Neuronal stem cell (in vitro differentiated cells): Measurements from ENCODE around the gene CALCB. TPM values are rescaled to one million over a fixed set of nuclear protein-coding genes. Genes with fewer than 3 reads are reported as not detected.

Source experiments
- DNase-seq: peaks from one replicate; pipeline ENCODE4 v3.0.0-alpha.2; 2013; ENCODE audit warnings: low spot score
- H2AFZ ChIP-seq: one replicate; pipeline ENCODE4 v1.6.1; 2013; ENCODE audit warnings: mild to moderate bottlenecking, low read length, inconsistent platforms
- H2AK5ac ChIP-seq: 2 replicates; pipeline ENCODE4 v1.6.1; 2013; ENCODE audit warnings: low read depth, mild to moderate bottlenecking, inconsistent platforms, low read length, moderate library complexity, mixed read lengths
- H2BK120ac ChIP-seq: 2 replicates; pipeline ENCODE4 v1.6.1; 2013; ENCODE audit warnings: low read depth, mild to moderate bottlenecking, inconsistent platforms, low read length, moderate library complexity, mixed read lengths
- H2BK12ac ChIP-seq: one replicate; pipeline ENCODE4 v1.6.1; 2013; ENCODE audit warnings: low read length, inconsistent platforms
- H2BK15ac ChIP-seq: 2 replicates; pipeline ENCODE4 v1.6.1; 2013; ENCODE audit warnings: mild to moderate bottlenecking, low read length, inconsistent platforms, mixed read lengths
- H2BK5ac ChIP-seq: one replicate; pipeline ENCODE4 v1.6.1; 2013; ENCODE audit warnings: inconsistent platforms, mild to moderate bottlenecking, low read length, moderate library complexity
- H3K14ac ChIP-seq: one replicate; pipeline ENCODE4 v1.6.1; 2013; ENCODE audit warnings: low read length, inconsistent platforms
- H3K18ac ChIP-seq: 2 replicates; pipeline ENCODE4 v1.6.1; 2013; ENCODE audit warnings: low read length, inconsistent platforms
- H3K23ac ChIP-seq: 2 replicates; pipeline ENCODE4 v1.6.1; 2013; ENCODE audit warnings: low read depth, mild to moderate bottlenecking, mixed read lengths, low read length, inconsistent platforms; ENCODE audit not compliant: poor library complexity
- H3K27ac ChIP-seq: replicated peaks from 3 replicates; pipeline ENCODE4 v1.5.1; 2013; ENCODE audit warnings: low read length, inconsistent platforms
- H3K27me3 ChIP-seq, 3 experiments: 2 replicates each; pipeline ENCODE4 v1.6.1; 2013; ENCODE audit warnings: low read length in 3 of 3, mild to moderate bottlenecking in 2 of 3, inconsistent platforms in 1 of 3, low read depth in 1 of 3, mixed read lengths in 1 of 3, moderate library complexity in 1 of 3; ENCODE audit not compliant: control insufficient read depth in 3 of 3, insufficient read depth in 3 of 3
- H3K36me3 ChIP-seq, 2 donors: replicated peaks in 1 of 2; 2 replicates each; pipeline ENCODE4 v1.6.1; 2013; ENCODE audit warnings: low read length in 2 of 2; ENCODE audit not compliant: control insufficient read depth in 2 of 2, insufficient read depth in 2 of 2
- H3K4ac ChIP-seq: 2 replicates; pipeline ENCODE4 v1.6.1; 2013; ENCODE audit warnings: inconsistent platforms, mild to moderate bottlenecking, low read length, moderate library complexity
- H3K4me1 ChIP-seq, 2 donors: 1 replicate in 1 of 2; 2 replicates in 1 of 2; pipeline ENCODE4 v1.6.1; 2013; ENCODE audit warnings: low read length in 2 of 2, low read depth in 1 of 2; ENCODE audit not compliant: control insufficient read depth in 2 of 2, insufficient read depth in 1 of 2
- H3K4me2 ChIP-seq: one replicate; pipeline ENCODE4 v1.6.1; 2013; ENCODE audit warnings: mild to moderate bottlenecking, low read length, inconsistent platforms; ENCODE audit not compliant: insufficient read depth, poor library complexity, severe bottlenecking
- H3K4me3 ChIP-seq, 2 donors: 2 replicates each; pipeline ENCODE4 v1.5.1; 2013; ENCODE audit warnings: low read length in 2 of 2, mild to moderate bottlenecking in 2 of 2, inconsistent platforms in 1 of 2, moderate library complexity in 1 of 2
- H3K79me1 ChIP-seq: one replicate; pipeline ENCODE4 v1.6.1; 2013; ENCODE audit warnings: low read depth, mild to moderate bottlenecking, inconsistent platforms, low read length, moderate library complexity
- H3K9ac ChIP-seq: one replicate; pipeline ENCODE4 v1.6.1; 2013; ENCODE audit warnings: mild to moderate bottlenecking, low read depth, low read length, inconsistent platforms; ENCODE audit not compliant: poor library complexity
- H3K9me3 ChIP-seq, 2 donors: replicated peaks in 1 of 2; 2 replicates each; pipeline versions ENCODE3 to v1.6.1; 2013; ENCODE audit warnings: low read length in 2 of 2, mild to moderate bottlenecking in 2 of 2, inconsistent platforms in 1 of 2, low read depth in 1 of 2, mixed read lengths in 1 of 2, moderate library complexity in 1 of 2; ENCODE audit not compliant: control insufficient read depth in 2 of 2, insufficient read depth in 1 of 2
- H4K8ac ChIP-seq: one replicate; pipeline ENCODE4 v1.6.1; 2013; ENCODE audit warnings: low read depth, mild to moderate bottlenecking, inconsistent platforms, low read length, moderate library complexity
- H4K91ac ChIP-seq: one replicate; pipeline ENCODE4 v1.6.1; 2013; ENCODE audit warnings: low read length, low read depth, mild to moderate bottlenecking, inconsistent platforms; ENCODE audit not compliant: poor library complexity
- whole genome bisulfite sequencing, 2 donors: extraction: QIAGEN DNeasy Blood & Tissue Kit; methylation state at CpG; one replicate each; pipeline ENCODE4 v1.1.7; 2013; ENCODE audit warnings: missing lambda C conversion rate in 2 of 2, mixed read lengths in 1 of 2; ENCODE audit not compliant: insufficient read length in 2 of 2, insufficient replicate concordance in 1 of 2; ENCODE audit errors: extremely low coverage in 2 of 2; 5-methylcytosine and 5-hydroxymethylcytosine counted together
- polyA plus RNA-seq, 2 experiments: library from polyadenylated mRNA; stranded (reverse); fragments of 200-250 nt; gene quantifications; one replicate each; pipeline ENCODE4 v1.2.3, GENCODE V29; 2013

The CALCB gene
- 1.4 TPM for polyA plus RNA-seq (2013, experiment 1 of 2)
- polyA plus RNA-seq (2013, experiment 2 of 2), result 1.3 TPM

DNA sequence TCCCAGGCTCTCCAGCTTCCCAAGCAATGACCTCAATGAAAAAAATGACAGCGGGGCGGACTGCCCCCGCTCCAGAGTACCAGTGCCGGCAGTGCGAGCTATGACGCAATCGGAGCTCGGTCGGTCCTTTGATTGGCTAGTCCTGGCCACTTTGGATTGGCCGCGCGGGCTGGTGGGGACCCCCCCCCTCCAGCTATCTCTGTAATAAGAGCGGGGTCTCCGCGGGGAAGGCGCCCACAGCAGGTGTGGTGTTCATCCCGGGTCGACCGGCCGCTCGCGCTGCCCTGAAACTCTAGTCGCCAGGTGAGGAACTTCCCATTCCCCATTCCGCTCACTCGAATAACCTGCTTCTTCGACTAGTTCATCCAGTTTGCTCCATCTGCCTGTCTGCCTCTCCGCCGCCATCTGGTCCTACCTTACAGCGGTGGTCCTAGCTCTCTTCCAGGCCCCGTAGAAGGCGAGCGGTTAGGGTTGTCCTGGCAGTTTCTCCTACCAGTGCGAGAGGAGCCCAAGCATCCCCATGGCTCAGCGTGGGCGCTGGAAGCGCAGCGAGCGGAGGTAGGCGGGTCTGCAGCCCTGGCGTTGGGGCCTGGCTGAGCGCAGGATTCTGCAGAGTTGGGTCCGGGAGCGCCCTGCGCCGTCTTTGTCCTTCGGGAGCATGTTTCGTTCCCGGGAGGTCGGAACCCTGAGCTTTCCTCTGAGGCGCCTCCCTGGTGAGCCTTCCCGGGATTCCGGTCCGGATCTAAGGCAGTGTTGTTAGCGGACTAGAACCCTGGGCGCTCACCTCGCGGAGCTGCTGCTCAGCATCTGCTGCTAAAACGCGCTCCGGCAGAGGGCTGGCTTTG is at the start of gene CALCB:
Gene CALCB, plus strand, starts transcription at position 233 of the 845 bp plus-strand sequence. CDS start 1,126 bp downstream, outside the sequence.
- peaks cover 0 to 2% of the 10 kb centered on the region in 2 donors for H3K4me1 ChIP-seq
- H3K79me1 ChIP-seq, result no peaks in the 10 kb centered on the region
- H3K18ac ChIP-seq, result no peak within 1 kb of the TSS
- H3K14ac ChIP-seq, result no peak within 1 kb of the TSS
- peaks cover 0 to 11% (median 0%) of the 10 kb centered on the region in 3 experiments for H3K27me3 ChIP-seq
- peak within 1 kb of the TSS; percentile 63 for H3K4me2 ChIP-seq
- H2BK5ac ChIP-seq, result no peak within 1 kb of the TSS
- peak within 1 kb of the TSS; percentile 78 for H3K23ac ChIP-seq
- peak; percentile 27 for DNase-seq
- H2AK5ac ChIP-seq, result peak within 1 kb of the TSS; percentile 27
- no peak within 1 kb of the TSS for H3K27ac ChIP-seq
- no peak within 1 kb of the TSS for H4K91ac ChIP-seq
- H3K9me3 ChIP-seq, result peaks cover 0 to 3% of the 10 kb centered on the region in 2 donors
- WGBS, 2 donors, result no CpG with 5 or more reads among the region's 60 CpGs
- no peak within 1 kb of the TSS for H2BK15ac ChIP-seq
- H3K4me3 ChIP-seq, result peak within 1 kb of the TSS in 1 of 2 donors; percentile 87
- no peak within 1 kb of the TSS for H3K9ac ChIP-seq
- H4K8ac ChIP-seq, result no peak within 1 kb of the TSS
- no peak within 1 kb of the TSS for H2BK120ac ChIP-seq
- H2AFZ ChIP-seq, result peak within 1 kb of the TSS; percentile 70
- no peak within 1 kb of the TSS for H2BK12ac ChIP-seq
- H3K36me3 ChIP-seq, result no peaks in the 10 kb centered on the region
- no peak within 1 kb of the TSS for H3K4ac ChIP-seq

GRCh38 chr11:15027011-15027410 is 46.4 kb upstream of the CALCB start:
- WGBS, 2 donors, result no CpG with 5 or more reads among the region's 3 CpGs

GRCh38 chr11:15027956-15028355 is 45.4 kb upstream of the CALCB start:
- Histone ChIP-seq H3K4me1 (no peaks in the 10 kb centered on the region), H2BK120ac (no peak overlapping the region), H3K79me1 (no peaks in the 10 kb centered on the region), H3K18ac (no peak overlapping the region), H2AK5ac (no peak overlapping the region), H2BK5ac (no peak overlapping the region), H3K27ac (no peak overlapping the region), H3K9ac (no peak overlapping the region), H3K9me3 (no peaks in the 10 kb centered on the region), H3K4ac (no peak overlapping the region), H3K36me3 (no peaks in the 10 kb centered on the region), H4K8ac (no peak overlapping the region), H2BK15ac (no peak overlapping the region), H3K4me2 (no peak overlapping the region), H4K91ac (no peak overlapping the region), H2BK12ac (no peak overlapping the region), H3K14ac (no peak overlapping the region), H2AFZ (no peak overlapping the region), H3K27me3 (no peaks in the 10 kb centered on the region), H3K23ac (no peak overlapping the region), H3K4me3 (no peak overlapping the region)
- no CpG with 5 or more reads among the region's 2 CpGs for WGBS, 2 donors
- no peak for DNase-seq

More at GRCh38 chr11:15027011-15027410, 46.4 kb upstream of the CALCB start:
- no peaks in the 10 kb centered on the region for H3K79me1 ChIP-seq
- no peak overlapping the region for H2BK5ac ChIP-seq
- no peak overlapping the region for H3K4me2 ChIP-seq
- no peak overlapping the region for H2BK12ac ChIP-seq
- no peak overlapping the region for H2AK5ac ChIP-seq
- no peak for DNase-seq
- H3K14ac ChIP-seq, result no peak overlapping the region
- no peak overlapping the region for H3K27ac ChIP-seq
- no peaks in the 10 kb centered on the region for H3K36me3 ChIP-seq
- H3K9me3 ChIP-seq, result peaks cover 0 to 2% of the 10 kb centered on the region in 2 donors
- no peaks in the 10 kb centered on the region for H3K27me3 ChIP-seq
- H3K23ac ChIP-seq, result no peak overlapping the region
- no peak overlapping the region for H3K4ac ChIP-seq
- H3K18ac ChIP-seq, result no peak overlapping the region
- no peak overlapping the region for H4K91ac ChIP-seq
- no peak overlapping the region for H3K9ac ChIP-seq
- H2AFZ ChIP-seq, result no peak overlapping the region
- H4K8ac ChIP-seq, result no peak overlapping the region
- H3K4me3 ChIP-seq, result no peak overlapping the region
- H2BK120ac ChIP-seq, result no peak overlapping the region
- no peaks in the 10 kb centered on the region for H3K4me1 ChIP-seq
- no peak overlapping the region for H2BK15ac ChIP-seq

DNA sequence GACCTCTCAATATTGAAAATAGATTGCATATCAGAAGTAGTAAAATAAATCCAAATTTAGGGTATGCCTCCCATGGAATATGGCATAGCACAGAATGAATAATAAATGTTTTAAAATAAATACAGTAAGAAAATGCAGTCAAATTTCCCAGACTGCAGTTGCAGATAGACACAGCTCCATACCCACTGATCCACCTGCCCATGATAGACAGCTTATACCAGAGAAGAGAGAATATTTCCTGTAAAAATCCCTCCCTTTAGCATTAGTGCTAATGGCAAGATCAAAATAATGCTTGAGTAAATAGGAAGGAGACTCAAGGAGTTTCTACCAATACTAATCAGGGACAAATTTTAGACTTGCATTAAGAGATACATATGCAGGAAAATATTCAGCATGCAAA is 45.0 kb upstream of the CALCB start:
- Histone ChIP-seq H3K4me2 (no peak overlapping the region), H3K79me1 (no peaks in the 10 kb centered on the region), H3K23ac (no peak overlapping the region), H2BK120ac (no peak overlapping the region), H3K36me3 (no peaks in the 10 kb centered on the region), H2AK5ac (no peak overlapping the region), H3K18ac (no peak overlapping the region), H2BK15ac (no peak overlapping the region), H2BK5ac (no peak overlapping the region), H4K91ac (no peak overlapping the region), H3K4ac (no peak overlapping the region), H2AFZ (no peak overlapping the region), H3K27me3 (no peaks in the 10 kb centered on the region), H3K4me3 (no peak overlapping the region), H4K8ac (no peak overlapping the region), H2BK12ac (no peak overlapping the region), H3K14ac (no peak overlapping the region), H3K27ac (no peak overlapping the region), H3K9ac (no peak overlapping the region), H3K9me3 (no peaks in the 10 kb centered on the region), H3K4me1 (no peaks in the 10 kb centered on the region)
- no peak for DNase-seq
